HFFc6 (cell line): ENCODE measurements around the gene PLD1. TPM values are rescaled to one million over a fixed set of nuclear protein-coding genes. Genes with fewer than 3 reads are reported as not detected.

ENCODE experiments used
- DNase-seq: peaks from one replicate; pipeline ENCODE4 v3.0.0-alpha.2; 2018
- H3K27ac Mint-ChIP-seq: 2 replicates; pipeline ENCODE4 v1.8.0; 2020; ENCODE audit warnings: mild to moderate bottlenecking, mixed read lengths
- H3K27me3 Mint-ChIP-seq: 2 replicates; pipeline ENCODE4 v1.8.0; 2021; ENCODE audit warnings: mild to moderate bottlenecking, moderate library complexity, mixed read lengths; ENCODE audit not compliant: insufficient read depth
- H3K36me3 Mint-ChIP-seq: 2 replicates; pipeline ENCODE4 v1.8.0; 2021; ENCODE audit warnings: low read depth, mixed read lengths
- H3K4me1 Mint-ChIP-seq: 2 replicates; pipeline ENCODE4 v1.8.0; 2020; ENCODE audit warnings: low read depth, mixed read lengths
- H3K4me3 Mint-ChIP-seq: 2 replicates; pipeline ENCODE4 v1.8.0; 2020; ENCODE audit warnings: mild to moderate bottlenecking, moderate library complexity, mixed read lengths
- H3K9me3 Mint-ChIP-seq: 2 replicates; pipeline ENCODE4 v1.8.0; 2020; ENCODE audit warnings: mild to moderate bottlenecking, mixed read lengths
- total RNA-seq, 6 experiments: library from RNA; stranded (reverse); fragmentation: NEBNext Ultra II Directional; extraction: Animal tissue kit (Norgen Biotek cat#: 25700); gene quantifications; 2 replicates in 1 of 6; 3 replicates in 5 of 6; pipeline ENCODE4 v1.2.3, GENCODE V29; 2021
- TF ChIP-seq, protein P1 (sequence below): fragments of 200-600 bp; sonication (generic); IDR thresholded peaks from 2 replicates; pipeline ENCODE4 v1.5.0; 2021; ENCODE audit warnings: antibody characterized with exemption, mild to moderate bottlenecking

Gene PLD1
- total RNA-seq, 6 experiments from 2014 or later: 4.1 to 6.0 (median 5.3) TPM

DNA sequence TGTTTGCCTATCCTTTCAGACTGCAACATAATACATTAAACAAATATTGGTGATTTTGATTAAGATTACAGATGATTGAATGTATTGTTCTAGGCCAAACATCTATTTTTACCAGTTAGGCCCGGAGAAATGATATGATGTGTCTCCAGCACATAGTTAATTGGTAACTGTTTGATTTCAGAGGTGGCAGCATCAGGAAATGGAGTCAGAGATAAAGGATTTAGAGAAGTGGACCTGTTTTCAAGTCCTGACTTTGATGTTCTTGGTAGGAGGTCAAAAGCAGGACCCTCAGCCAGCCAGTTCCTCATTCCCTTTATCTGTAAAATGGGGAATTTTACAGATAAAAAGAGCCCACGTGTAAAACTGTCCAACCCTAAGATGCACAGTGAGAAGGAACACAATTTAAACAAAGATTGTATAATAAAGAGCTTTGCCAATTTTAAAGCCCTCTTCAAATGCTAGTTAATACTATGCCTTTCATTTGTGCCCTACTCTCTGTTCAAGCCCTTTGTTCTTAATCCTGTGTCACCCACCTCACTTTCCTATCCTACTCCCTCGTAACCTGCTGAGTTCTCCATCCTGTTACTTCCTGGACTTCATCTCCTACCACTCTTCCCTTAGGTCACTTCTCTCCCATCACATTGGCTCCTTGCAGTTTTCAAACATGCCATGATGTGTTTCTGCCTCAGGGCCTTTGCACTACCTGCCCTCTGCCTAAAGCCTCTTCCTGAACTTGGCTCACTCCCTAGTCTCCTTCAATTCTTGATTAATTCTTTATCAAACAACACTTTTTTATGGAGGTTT is 35.4 kb upstream of the PLD1 start:
- Mint-ChIP-seq H3K4me3 (no peak overlapping the region), H3K27me3 (peaks cover 1% of the 10 kb centered on the region; the same call in 1 of the 2 replicates), H3K27ac (no peak overlapping the region), H3K36me3 (no peaks in the 10 kb centered on the region), H3K9me3 (no peaks in the 10 kb centered on the region), H3K4me1 (peaks cover 41% of the 10 kb centered on the region)
- TF ChIP-seq, protein P1, sequence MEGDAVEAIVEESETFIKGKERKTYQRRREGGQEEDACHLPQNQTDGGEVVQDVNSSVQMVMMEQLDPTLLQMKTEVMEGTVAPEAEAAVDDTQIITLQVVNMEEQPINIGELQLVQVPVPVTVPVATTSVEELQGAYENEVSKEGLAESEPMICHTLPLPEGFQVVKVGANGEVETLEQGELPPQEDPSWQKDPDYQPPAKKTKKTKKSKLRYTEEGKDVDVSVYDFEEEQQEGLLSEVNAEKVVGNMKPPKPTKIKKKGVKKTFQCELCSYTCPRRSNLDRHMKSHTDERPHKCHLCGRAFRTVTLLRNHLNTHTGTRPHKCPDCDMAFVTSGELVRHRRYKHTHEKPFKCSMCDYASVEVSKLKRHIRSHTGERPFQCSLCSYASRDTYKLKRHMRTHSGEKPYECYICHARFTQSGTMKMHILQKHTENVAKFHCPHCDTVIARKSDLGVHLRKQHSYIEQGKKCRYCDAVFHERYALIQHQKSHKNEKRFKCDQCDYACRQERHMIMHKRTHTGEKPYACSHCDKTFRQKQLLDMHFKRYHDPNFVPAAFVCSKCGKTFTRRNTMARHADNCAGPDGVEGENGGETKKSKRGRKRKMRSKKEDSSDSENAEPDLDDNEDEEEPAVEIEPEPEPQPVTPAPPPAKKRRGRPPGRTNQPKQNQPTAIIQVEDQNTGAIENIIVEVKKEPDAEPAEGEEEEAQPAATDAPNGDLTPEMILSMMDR: no peak
- DNase-seq: no peak

DNA sequence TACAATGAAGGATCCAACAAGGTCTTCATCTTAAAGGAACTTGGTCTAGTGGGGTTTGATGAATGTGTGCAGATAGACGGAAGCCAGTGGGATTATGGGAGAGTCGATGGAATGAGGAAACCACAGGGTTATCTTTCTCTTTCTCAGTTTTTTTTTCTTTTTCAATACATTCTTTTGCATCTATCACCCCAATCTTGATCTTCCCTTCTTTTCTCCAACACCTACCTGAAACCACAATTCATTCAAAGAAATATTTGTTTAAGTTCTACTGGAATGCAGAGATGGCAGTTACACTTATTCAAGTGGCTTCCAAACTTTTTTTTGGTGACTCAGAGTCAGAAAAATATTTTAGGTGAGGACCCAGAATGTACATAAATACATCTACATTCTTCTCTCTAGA is 34.6 kb upstream of the PLD1 start:
- TF ChIP-seq, protein P1: no peak
- H3K27me3 Mint-ChIP-seq: peaks cover 1% of the 10 kb centered on the region; the same call in 1 of the 2 replicates
- H3K27ac Mint-ChIP-seq: no peak overlapping the region
- H3K9me3 Mint-ChIP-seq: no peaks in the 10 kb centered on the region
- no peak overlapping the region for H3K4me3 Mint-ChIP-seq
- H3K4me1 Mint-ChIP-seq: peaks cover 41% of the 10 kb centered on the region
- H3K36me3 Mint-ChIP-seq: no peaks in the 10 kb centered on the region
- no peak for DNase-seq

DNA sequence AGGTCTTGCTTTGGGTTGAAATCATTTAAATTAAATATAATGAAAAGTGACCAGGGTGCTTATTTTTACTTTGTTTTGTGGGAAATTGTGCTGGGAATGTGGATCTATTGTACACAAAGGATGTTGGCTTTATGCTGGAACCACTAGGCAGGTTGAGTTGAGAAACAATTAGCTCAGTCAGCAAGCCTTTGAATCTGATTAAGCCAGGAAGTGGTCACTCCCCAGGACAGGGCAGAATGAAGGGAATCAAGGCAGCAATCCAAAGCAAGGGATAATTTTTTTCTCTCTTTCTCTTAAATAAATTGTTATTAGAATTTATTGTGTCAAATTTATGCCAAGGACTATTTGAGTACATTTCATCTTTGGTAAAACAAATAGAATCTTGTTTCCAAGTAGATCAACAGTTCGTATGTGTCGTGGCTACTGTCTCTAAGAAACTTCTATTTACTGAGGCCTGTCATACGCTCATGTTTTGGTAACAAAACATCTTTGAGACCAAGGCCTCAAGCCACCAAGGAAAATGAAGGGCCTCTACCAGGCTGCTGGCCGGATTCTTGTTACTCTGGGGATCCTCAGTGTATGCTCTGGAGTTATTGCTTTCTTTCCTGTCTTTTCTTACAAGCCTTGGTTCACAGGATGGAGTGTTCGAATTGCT is 32.7 kb upstream of the PLD1 start, which contains the start of gene TMEM212:
Gene TMEM212, plus strand, starts transcription at position 486 of the 655 bp plus-strand sequence. Its CDS starts 35 bp downstream, at position 521.
- H3K9me3 Mint-ChIP-seq: no peaks in the 10 kb centered on the region
- no peaks in the 10 kb centered on the region for H3K27me3 Mint-ChIP-seq
- H3K4me3 Mint-ChIP-seq: no peak within 1 kb of the TSS
- peaks cover 51% of the 10 kb centered on the region for H3K4me1 Mint-ChIP-seq
- H3K27ac Mint-ChIP-seq: no peak within 1 kb of the TSS
- no peaks in the 10 kb centered on the region for H3K36me3 Mint-ChIP-seq
- TF ChIP-seq, protein P1: no peak
- DNase-seq: no peak

DNA sequence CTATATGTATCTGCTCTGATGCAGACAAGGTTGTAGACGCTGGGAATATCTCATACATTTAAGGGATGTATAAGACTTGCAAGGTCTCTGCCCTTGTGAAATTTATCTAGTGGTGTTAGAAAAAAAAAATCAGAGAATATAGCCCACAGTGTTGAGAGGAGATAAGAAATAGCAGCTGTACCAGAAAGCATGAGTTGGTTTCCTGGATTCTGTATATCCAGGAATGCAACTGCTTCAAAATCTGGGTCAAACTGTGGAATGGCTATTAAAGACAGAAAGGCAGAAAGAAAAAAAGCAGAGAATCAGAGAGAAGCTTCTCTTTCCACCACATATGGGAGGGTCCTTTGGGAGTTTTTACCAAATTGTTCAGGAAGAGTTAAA is 31.3 kb upstream of the PLD1 start:
- DNase-seq: no peak
- H3K27ac Mint-ChIP-seq: no peak overlapping the region
- H3K9me3 Mint-ChIP-seq: no peaks in the 10 kb centered on the region
- H3K27me3 Mint-ChIP-seq: no peaks in the 10 kb centered on the region
- H3K4me1 Mint-ChIP-seq: peaks cover 48% of the 10 kb centered on the region
- no peaks in the 10 kb centered on the region for H3K36me3 Mint-ChIP-seq
- TF ChIP-seq, protein P1: no peak
- no peak overlapping the region for H3K4me3 Mint-ChIP-seq

DNA sequence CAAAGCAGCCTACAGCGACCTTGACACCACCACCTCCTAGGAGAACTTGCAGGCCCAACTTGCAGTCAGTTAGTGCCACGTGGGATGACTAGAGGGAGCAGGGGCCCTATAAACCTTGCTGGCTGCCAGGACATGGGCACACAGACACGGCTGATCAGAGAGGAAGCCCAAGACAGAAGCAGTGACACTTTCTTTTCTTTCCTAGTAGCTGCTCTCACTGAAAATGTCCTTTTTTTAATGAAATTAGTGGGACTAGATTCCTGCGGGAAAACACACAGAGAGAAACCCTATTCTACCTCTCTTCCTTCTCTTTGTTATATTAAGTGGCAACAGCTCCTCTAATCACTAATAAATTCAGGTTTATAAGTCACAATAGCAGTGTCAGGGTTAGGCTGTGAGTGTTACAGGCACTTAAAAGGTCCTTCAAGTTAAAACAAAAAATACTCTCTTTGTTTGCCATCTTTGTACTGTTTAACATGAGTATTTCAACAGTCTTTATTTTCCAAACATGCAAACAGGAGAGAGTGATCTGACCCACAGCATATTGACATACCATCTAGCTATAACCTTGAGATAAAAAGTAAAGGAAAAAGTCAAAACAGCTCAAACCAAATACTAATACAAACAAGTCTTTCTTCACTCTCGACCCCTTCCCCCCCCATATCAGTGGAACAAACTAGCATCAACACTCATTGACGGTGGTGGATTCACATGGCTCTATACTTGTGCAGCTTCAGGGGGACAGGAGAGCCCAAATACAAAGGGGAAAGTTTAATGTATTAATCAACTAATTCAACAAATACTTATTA is 30.7 kb upstream of the PLD1 start:
- no peak overlapping the region for H3K4me3 Mint-ChIP-seq
- H3K27ac Mint-ChIP-seq: no peak overlapping the region
- H3K36me3 Mint-ChIP-seq: no peaks in the 10 kb centered on the region
- peaks cover 42% of the 10 kb centered on the region for H3K4me1 Mint-ChIP-seq
- TF ChIP-seq, protein P1: no peak
- no peaks in the 10 kb centered on the region for H3K27me3 Mint-ChIP-seq
- DNase-seq: no peak
- no peaks in the 10 kb centered on the region for H3K9me3 Mint-ChIP-seq
